H9 (cell line): ENCODE data around the gene PIP5K1A. TPM values are rescaled to one million over a fixed set of nuclear protein-coding genes. Genes with fewer than 3 reads are reported as not detected.

ENCODE experiments used
- DNase-seq: peaks from one replicate; pipeline ENCODE4 v3.0.0-alpha.2; 2017
- H2AFZ ChIP-seq: one replicate; pipeline ENCODE4 v1.6.1; 2013; ENCODE audit warnings: mild to moderate bottlenecking, low read length, control low read depth, moderate library complexity
- H2AK5ac ChIP-seq: 2 replicates; pipeline ENCODE4 v1.6.1; 2013; ENCODE audit warnings: low read length, control low read depth, mixed read lengths; ENCODE audit not compliant: insufficient read length
- H2BK120ac ChIP-seq: one replicate; pipeline ENCODE4 v1.6.1; 2013; ENCODE audit warnings: low read depth, mild to moderate bottlenecking, low read length, control low read depth, inconsistent platforms; ENCODE audit not compliant: poor library complexity, severe bottlenecking
- H2BK12ac ChIP-seq: 2 replicates; pipeline ENCODE4 v1.6.1; 2013; ENCODE audit warnings: low read length, control low read depth, mixed read lengths, low read depth; ENCODE audit not compliant: insufficient read length
- H2BK15ac ChIP-seq: 2 replicates; pipeline ENCODE4 v1.6.1; 2013; ENCODE audit warnings: low read depth, low read length, control low read depth
- H2BK20ac ChIP-seq: one replicate; pipeline ENCODE4 v1.6.1; 2013; ENCODE audit warnings: low read depth, mild to moderate bottlenecking, low read length, control low read depth, inconsistent platforms; ENCODE audit not compliant: poor library complexity, severe bottlenecking
- H2BK5ac ChIP-seq: 2 replicates; pipeline ENCODE4 v1.6.1; 2013; ENCODE audit warnings: low read length, control low read depth, mixed read lengths; ENCODE audit not compliant: insufficient read length
- H3K14ac ChIP-seq: 2 replicates; pipeline ENCODE4 v1.6.1; 2013; ENCODE audit warnings: low read length, control low read depth; ENCODE audit not compliant: insufficient read depth
- H3K18ac ChIP-seq: 2 replicates; pipeline ENCODE4 v1.6.1; 2013; ENCODE audit warnings: low read depth, mild to moderate bottlenecking, mixed read lengths, low read length, control low read depth; ENCODE audit not compliant: insufficient read length
- H3K23ac ChIP-seq: 2 replicates; pipeline ENCODE4 v1.6.1; 2013; ENCODE audit warnings: low read length, control low read depth, mixed read lengths, low read depth; ENCODE audit not compliant: insufficient read length
- H3K23me2 ChIP-seq: 2 replicates; pipeline ENCODE4 v1.6.1; 2013; ENCODE audit warnings: low read depth, mild to moderate bottlenecking, mixed read lengths, low read length, control low read depth; ENCODE audit not compliant: insufficient read length, poor library complexity, severe bottlenecking
- H3K27ac ChIP-seq: 2 replicates; pipeline ENCODE4 v1.5.1; 2013; ENCODE audit warnings: low read length, control low read depth, mixed read lengths, low read depth; ENCODE audit not compliant: insufficient read length
- H3K27me3 ChIP-seq: 2 replicates; pipeline ENCODE4 v1.6.1; 2013; ENCODE audit warnings: low read length, control low read depth, inconsistent platforms; ENCODE audit not compliant: insufficient read depth
- H3K4ac ChIP-seq: 2 replicates; pipeline ENCODE4 v1.6.1; 2013; ENCODE audit warnings: low read depth, mild to moderate bottlenecking, control low read depth, inconsistent platforms, low read length, moderate library complexity
- H3K4me1 ChIP-seq: 2 replicates; pipeline ENCODE4 v1.6.1; 2013; ENCODE audit warnings: low read length, control low read depth, inconsistent platforms; ENCODE audit not compliant: insufficient read depth
- H3K4me2 ChIP-seq: 2 replicates; pipeline ENCODE4 v1.6.1; 2013; ENCODE audit warnings: low read length, control low read depth, mixed read lengths; ENCODE audit not compliant: insufficient read length, insufficient read depth
- H3K56ac ChIP-seq: 2 replicates; pipeline ENCODE4 v1.6.1; 2013; ENCODE audit warnings: low read depth, mild to moderate bottlenecking, mixed read lengths, low read length, control low read depth; ENCODE audit not compliant: insufficient read length
- H3K79me1 ChIP-seq: 2 replicates; pipeline ENCODE4 v1.6.1; 2013; ENCODE audit warnings: low read depth, mild to moderate bottlenecking, moderate library complexity, low read length, control low read depth, inconsistent platforms; ENCODE audit not compliant: insufficient read depth, poor library complexity, severe bottlenecking
- H3K79me2 ChIP-seq: 2 replicates; pipeline ENCODE4 v1.6.1; 2013; ENCODE audit warnings: low read length, control low read depth, inconsistent platforms; ENCODE audit not compliant: insufficient read depth
- H3K9ac ChIP-seq: 2 replicates; pipeline ENCODE4 v1.6.1; 2013; ENCODE audit warnings: low read length, control low read depth, mixed read lengths; ENCODE audit not compliant: insufficient read length; ENCODE audit errors: extremely low read depth
- H3K9me3 ChIP-seq: one replicate; pipeline ENCODE4 v1.6.1; 2013; ENCODE audit warnings: low read depth, low read length, inconsistent platforms; ENCODE audit not compliant: control insufficient read depth
- H3T11ph ChIP-seq: one replicate; pipeline ENCODE4 v1.6.1; 2013; ENCODE audit warnings: mild to moderate bottlenecking, low read length, control low read depth, inconsistent platforms
- H4K20me1 ChIP-seq: one replicate; pipeline ENCODE4 v1.6.1; 2013; ENCODE audit not compliant: control insufficient read depth, insufficient read length, insufficient read depth
- H4K5ac ChIP-seq: 2 replicates; pipeline ENCODE4 v1.6.1; 2013; ENCODE audit warnings: low read depth, mild to moderate bottlenecking, mixed read lengths, low read length, control low read depth; ENCODE audit not compliant: insufficient read length
- H4K8ac ChIP-seq: replicated peaks from 2 replicates; pipeline ENCODE4 v1.6.1; 2013; ENCODE audit warnings: low read length, control low read depth, mixed read lengths, low read depth; ENCODE audit not compliant: insufficient read length
- H4K91ac ChIP-seq: 2 replicates; pipeline ENCODE4 v1.6.1; 2013; ENCODE audit warnings: low read depth, mild to moderate bottlenecking, moderate library complexity, mixed read lengths, low read length, control low read depth; ENCODE audit not compliant: insufficient read length
- H3K27ac Mint-ChIP-seq, 3 experiments: 2 replicates in 2 of 3; 3 replicates in 1 of 3; pipeline ENCODE4 v1.8.0; 2020 to 2021; ENCODE audit warnings: mixed read lengths in 3 of 3, mild to moderate bottlenecking in 1 of 3, moderate library complexity in 1 of 3
- H3K27me3 Mint-ChIP-seq: 2 replicates; pipeline ENCODE4 v1.8.0; 2021; ENCODE audit warnings: low read depth, mild to moderate bottlenecking, moderate library complexity, mixed read lengths
- H3K36me3 Mint-ChIP-seq, 3 experiments: 2 replicates in 2 of 3; 3 replicates in 1 of 3; pipeline ENCODE4 v1.8.0; 2020 to 2021; ENCODE audit warnings: low read depth in 3 of 3, mixed read lengths in 3 of 3; ENCODE audit not compliant: insufficient read depth in 1 of 3
- H3K4me1 Mint-ChIP-seq, 2 experiments: 2 replicates each; pipeline ENCODE4 v1.8.0; 2020; ENCODE audit warnings: mixed read lengths in 2 of 2
- H3K4me3 Mint-ChIP-seq, 2 experiments: 2 replicates in 1 of 2; 3 replicates in 1 of 2; pipeline ENCODE4 v1.8.0; 2020 to 2021; ENCODE audit warnings: mild to moderate bottlenecking in 2 of 2, mixed read lengths in 2 of 2, moderate library complexity in 1 of 2
- H3K9me3 Mint-ChIP-seq, 2 experiments: 2 replicates in 1 of 2; 3 replicates in 1 of 2; pipeline ENCODE4 v1.8.0; 2020; ENCODE audit warnings: mild to moderate bottlenecking in 2 of 2, mixed read lengths in 2 of 2, moderate library complexity in 1 of 2
- WGBS: extraction: QIAGEN DNeasy Blood & Tissue Kit; methylation state at CpG from one replicate; pipeline ENCODE4 v1.1.7; 2013; ENCODE audit warnings: missing lambda C conversion rate, low lambda C conversion rate, mixed read lengths; ENCODE audit not compliant: insufficient read length; ENCODE audit errors: extremely low coverage; 5-methylcytosine and 5-hydroxymethylcytosine counted together
- total RNA-seq: library from RNA; stranded (reverse); gene quantifications from 2 replicates; pipeline ENCODE4 v1.2.1, GENCODE V29; 2021
- TF ChIP-seq, protein P1 (sequence below): fragments of 200-600 bp; sonication (generic); conservative IDR thresholded peaks from 3 replicates; pipeline ENCODE4 v1.8.0; 2021; ENCODE audit warnings: antibody characterized with exemption, mild to moderate bottlenecking

PIP5K1A gene
- total RNA-seq, 1 experiment from 2014 or later: 94.6 TPM

DNA sequence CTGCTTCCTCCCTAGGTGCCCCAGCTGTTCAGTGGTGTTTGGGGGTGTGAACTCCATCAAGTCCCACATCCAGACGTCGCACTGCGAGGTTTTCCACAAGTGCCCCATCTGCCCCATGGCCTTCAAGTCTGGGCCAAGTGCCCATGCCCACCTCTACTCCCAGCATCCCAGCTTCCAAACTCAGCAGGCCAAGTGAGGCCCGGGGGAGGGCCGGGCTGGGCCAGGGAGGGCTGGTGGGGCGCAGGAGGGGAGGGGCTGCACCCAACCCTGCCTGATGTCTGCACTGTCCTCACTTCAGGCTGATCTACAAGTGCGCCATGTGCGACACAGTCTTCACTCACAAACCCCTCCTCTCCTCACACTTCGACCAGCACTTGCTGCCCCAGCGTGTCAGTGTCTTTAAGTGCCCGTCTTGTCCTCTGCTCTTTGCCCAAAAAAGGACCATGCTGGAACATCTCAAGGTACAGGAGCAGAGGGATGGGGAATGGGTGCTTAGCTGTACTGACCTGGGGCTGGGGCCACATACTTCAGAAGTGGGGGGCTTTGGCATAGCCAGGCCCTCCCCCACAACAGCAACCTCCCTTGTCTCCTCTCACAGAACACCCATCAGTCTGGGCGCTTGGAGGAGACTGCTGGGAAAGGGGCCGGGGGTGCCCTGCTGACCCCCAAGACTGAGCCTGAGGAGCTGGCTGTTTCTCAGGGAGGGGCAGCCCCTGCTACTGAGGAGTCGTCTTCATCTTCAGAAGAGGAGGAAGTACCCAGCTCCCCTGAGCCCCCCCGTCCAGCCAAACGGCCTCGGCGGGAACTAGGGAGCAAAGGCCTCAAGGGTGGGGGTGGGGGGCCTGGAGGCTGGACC, 91.0 kb downstream of the PIP5K1A start:
- Histone ChIP-seq H2BK12ac (no peak overlapping the region), H3K27me3 (no peaks in the 10 kb centered on the region), H3K14ac (no peak overlapping the region), H3K23me2 (no peaks in the 10 kb centered on the region), H2AFZ (no peak overlapping the region), H3K4ac (no peak overlapping the region), H3K4me2 (no peak overlapping the region), H3K79me2 (peaks cover 2% of the 10 kb centered on the region; the same call in 1 of the 2 replicates), H3K4me1 (no peaks in the 10 kb centered on the region), H2BK5ac (no peak overlapping the region), H3K27ac (no peak overlapping the region), H3K9me3 (no peaks in the 10 kb centered on the region), H3K79me1 (no peaks in the 10 kb centered on the region), H3K18ac (no peak overlapping the region), H2BK15ac (no peak overlapping the region), H2BK120ac (no peak overlapping the region), H3T11ph (no peak overlapping the region), H2AK5ac (no peak overlapping the region), H3K9ac (no peak overlapping the region), H3K23ac (no peak overlapping the region), H4K8ac (no peak overlapping the region), H3K56ac (no peak overlapping the region), H2BK20ac (no peak overlapping the region), H4K5ac (no peak overlapping the region), H4K20me1 (peaks cover 3% of the 10 kb centered on the region), H4K91ac (no peak overlapping the region)
- H3K9me3 Mint-ChIP-seq: no peaks in the 10 kb centered on the region; a peak in 1 of 5 replicates
- WGBS: no CpG with 5 or more reads among the region's 18 CpGs
- TF ChIP-seq, protein P1, sequence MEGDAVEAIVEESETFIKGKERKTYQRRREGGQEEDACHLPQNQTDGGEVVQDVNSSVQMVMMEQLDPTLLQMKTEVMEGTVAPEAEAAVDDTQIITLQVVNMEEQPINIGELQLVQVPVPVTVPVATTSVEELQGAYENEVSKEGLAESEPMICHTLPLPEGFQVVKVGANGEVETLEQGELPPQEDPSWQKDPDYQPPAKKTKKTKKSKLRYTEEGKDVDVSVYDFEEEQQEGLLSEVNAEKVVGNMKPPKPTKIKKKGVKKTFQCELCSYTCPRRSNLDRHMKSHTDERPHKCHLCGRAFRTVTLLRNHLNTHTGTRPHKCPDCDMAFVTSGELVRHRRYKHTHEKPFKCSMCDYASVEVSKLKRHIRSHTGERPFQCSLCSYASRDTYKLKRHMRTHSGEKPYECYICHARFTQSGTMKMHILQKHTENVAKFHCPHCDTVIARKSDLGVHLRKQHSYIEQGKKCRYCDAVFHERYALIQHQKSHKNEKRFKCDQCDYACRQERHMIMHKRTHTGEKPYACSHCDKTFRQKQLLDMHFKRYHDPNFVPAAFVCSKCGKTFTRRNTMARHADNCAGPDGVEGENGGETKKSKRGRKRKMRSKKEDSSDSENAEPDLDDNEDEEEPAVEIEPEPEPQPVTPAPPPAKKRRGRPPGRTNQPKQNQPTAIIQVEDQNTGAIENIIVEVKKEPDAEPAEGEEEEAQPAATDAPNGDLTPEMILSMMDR: no peak
- peaks cover 58 to 92% (median 89%) of the 10 kb centered on the region in 3 experiments for H3K36me3 Mint-ChIP-seq
- H3K27ac Mint-ChIP-seq: peak overlapping the region in 2 of 3 experiments; percentile 73 to 88; a peak in 3 of 7 replicates
- H3K27me3 Mint-ChIP-seq: peaks cover 2% of the 10 kb centered on the region; the same call in 1 of the 2 replicates
- peaks cover 30 to 49% of the 10 kb centered on the region in 2 experiments for H3K4me1 Mint-ChIP-seq
- peak overlapping the region in 1 of 2 experiments; percentile 35; a peak in 1 of 5 replicates for H3K4me3 Mint-ChIP-seq
- DNase-seq: no peak
